Activated T-cell treated with anti-CD3 and anti-CD28 coated beads for 1 hour (primary cell): ENCODE measurements around the gene ACBD6.

ENCODE experiments used
- DNase-seq: peaks from one replicate; pipeline ENCODE4 v3.0.0-alpha.2; 2020; ENCODE audit warnings: low read depth

ACBD6 gene

GRCh38 chr1:180291004-180291403 lies 211.4 kb downstream of the ACBD6 start:
- DNase-seq, result no peak

DNA sequence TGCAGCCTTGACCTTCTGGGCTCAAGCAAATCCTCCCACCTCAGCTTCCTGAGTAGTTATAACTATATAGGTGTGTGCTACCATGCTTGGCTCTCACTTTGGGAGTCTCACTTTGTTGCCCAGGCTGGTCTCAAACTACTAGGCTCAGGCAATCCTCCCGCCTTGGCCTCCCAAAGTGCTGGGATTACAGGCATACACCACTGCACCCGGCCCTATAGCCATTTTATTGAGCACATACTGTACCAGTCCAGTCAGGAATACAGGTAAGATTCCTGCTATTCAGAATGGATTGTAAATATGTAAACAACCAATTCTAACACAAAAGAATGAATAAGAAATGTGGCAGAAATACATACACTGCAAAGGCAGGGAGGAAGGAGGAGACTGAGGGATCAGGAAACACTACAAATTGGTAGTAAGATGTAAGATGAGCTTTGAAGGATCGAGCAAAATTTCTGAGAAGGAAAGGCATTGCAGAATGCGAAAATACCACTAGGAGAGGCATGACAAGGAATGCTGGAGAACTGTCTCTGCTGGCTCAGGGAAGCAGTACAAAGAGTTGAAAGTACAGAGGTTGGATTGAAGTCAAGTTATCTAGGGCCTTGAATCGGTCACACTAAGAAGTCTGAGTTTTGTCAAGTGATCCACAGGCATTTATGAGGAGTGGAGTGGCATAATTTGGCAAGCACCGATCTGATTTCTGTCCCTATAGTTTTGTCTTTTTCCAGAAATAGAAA lies 211.9 kb downstream of the ACBD6 start:
- no peak for DNase-seq

GRCh38 chr1:180288940-180289339 lies 213.4 kb downstream of the ACBD6 start:
- no peak for DNase-seq

- no peak for DNase-seq
Observed at GRCh38 chr1:180287988-180288705, 214.2 kb downstream of the ACBD6 start.

DNA sequence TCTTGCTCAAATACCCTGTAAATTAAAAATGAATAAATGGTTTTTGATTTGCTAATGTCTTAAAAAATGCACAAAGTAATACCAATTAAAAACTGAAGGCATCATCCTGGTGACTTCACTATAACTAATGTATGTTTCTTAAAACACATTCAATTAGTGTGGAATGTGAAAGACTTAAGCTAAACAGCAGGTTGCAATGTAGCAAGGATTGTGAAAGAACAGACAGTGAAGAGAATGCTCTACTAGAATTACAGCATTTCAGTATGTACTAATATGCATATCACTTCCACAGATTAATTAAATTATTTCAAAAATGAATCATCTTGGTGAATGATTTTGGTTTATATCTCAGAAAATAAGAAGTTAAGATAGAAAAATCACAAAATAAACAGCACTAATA lies 216.0 kb downstream of the ACBD6 start:
- DNase-seq, result no peak

- no peak for DNase-seq
Observed at GRCh38 chr1:180283098-180283497, 219.3 kb downstream of the ACBD6 start.

DNA sequence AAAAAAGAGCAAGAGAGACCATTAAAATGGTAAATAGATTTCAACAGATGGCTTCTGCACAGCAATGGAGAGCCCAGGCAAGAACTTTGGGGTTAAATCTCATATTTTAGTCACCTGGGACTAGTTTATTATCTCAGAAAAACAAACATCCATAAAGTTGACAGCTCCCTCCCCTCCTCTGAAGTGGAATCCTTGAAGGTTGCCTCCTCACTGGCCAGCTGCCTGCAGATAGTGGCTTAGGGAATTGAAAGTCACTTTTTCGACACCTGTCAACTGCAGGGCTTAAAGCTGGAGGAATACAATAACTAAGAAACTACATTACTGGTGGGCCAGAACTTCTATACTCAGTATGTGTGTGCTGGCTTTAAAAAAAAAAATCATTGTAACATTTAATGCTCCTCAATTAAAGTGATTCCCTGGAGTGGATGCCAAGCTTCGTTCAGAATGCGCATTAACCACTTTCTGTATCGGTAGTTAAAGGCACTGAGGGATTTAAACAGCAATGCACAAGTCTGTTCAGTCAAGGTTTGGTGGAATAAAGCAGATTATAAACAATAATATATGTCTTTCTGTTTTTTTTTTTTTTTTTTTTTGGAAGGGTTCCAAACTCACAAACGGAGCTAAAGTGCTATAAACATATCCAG lies 219.9 kb downstream of the ACBD6 start:
- DNase-seq, result no peak

DNA sequence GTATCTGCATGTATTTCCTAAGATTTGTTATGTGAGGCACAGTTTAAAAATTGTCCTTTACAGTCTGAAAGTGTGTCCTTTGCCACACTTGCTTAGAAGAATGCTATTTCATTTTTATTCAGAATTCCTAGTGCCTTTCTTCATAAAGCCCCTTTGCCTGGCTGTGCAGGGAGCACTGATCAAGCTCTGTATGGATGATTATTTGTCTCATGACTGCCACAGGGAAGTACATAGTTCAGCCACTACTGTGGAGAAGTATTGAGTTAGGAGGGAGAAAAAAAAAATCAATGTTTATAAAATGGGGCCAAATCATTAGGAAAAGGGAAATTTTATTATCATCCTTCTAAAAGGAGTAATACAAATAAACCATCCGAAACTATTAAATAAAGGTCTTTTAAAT lies 220.9 kb downstream of the ACBD6 start:
- no peak for DNase-seq

- DNase-seq, result no peak
Observed at GRCh38 chr1:180280617-180281016, 221.8 kb downstream of the ACBD6 start.

- DNase-seq, result no peak
Observed at GRCh38 chr1:180279651-180280050, 222.7 kb downstream of the ACBD6 start.

DNA sequence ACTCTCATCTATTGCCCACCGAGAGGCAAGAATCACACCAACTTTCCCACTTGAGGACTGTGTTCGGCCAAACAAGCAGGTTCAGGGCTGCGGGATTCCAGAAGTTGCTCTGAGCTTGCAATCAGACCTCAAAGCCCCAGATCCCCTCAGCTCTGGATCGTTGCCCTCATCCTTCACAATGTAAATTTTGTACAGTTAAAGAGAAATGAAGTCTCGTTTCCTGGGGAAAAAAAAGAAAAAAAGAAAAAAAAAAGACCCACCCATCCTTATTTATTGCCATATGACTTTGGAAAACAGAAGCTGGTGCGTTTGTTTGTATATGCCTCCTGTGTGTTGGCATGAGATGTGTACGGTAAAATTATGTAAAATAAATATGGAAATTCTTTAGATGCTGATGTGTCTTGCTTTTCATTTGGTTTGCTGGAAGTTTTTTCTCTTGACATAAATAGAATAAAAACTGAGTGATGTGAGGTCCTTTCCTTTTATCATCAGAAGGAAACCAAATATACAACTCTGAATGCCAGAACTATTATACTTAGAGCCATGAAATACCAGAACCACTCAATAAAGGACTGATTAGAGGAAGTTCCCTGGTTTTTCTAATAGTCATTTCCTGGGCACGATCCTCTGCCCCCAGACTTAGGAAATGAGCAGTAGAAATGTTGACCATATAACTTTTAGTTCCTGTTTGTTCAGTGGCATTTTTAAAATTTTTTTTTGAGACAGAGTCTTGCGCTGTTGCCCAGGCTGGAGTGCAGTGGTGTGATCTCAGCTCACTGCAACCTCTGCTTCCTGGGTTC lies 223.6 kb downstream of the ACBD6 start:
- DNase-seq, result no peak

DNA sequence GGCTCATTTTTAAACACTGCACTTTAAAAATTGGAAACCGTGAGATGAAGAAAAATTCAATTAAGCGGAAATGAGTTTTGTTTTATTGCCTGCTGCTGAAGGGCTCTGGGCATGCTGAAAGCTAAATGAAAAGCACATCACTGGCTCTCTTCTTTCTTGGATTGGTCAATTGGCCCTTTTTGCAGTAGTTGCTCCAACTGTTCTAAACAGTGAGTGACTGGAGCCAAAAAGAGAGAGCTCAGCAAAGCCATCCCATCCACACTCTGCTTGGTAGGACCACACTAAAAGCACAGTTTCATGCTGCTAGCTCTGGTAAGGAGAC lies 224.2 kb downstream of the ACBD6 start:
- DNase-seq, result no peak

- no peak for DNase-seq
Observed at GRCh38 chr1:180277476-180278193, 224.7 kb downstream of the ACBD6 start.

- no peak for DNase-seq
Observed at GRCh38 chr1:180275726-180276125, 226.7 kb downstream of the ACBD6 start.

DNA sequence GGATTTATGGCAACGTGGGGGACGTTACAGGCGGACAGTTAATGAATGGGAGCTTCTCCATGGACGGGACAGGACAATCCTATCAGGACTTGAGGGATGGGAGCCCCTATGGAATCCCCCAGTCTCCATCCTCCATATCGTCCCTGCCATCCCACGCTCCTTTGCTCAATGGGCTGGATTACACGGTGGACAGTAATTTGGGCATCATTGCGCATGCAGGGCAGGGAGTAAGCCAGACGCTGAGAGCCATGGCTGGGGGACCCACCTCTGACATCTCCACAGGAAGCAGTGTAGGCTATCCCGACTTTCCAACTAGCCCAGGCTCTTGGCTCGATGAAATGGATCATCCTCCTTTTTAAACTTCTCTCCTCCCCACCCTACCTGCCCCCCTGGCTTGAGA lies 228.2 kb downstream of the ACBD6 start:
- DNase-seq, result no peak

GRCh38 chr1:180273066-180273465 lies 229.3 kb downstream of the ACBD6 start:
- DNase-seq, result no peak

DNA sequence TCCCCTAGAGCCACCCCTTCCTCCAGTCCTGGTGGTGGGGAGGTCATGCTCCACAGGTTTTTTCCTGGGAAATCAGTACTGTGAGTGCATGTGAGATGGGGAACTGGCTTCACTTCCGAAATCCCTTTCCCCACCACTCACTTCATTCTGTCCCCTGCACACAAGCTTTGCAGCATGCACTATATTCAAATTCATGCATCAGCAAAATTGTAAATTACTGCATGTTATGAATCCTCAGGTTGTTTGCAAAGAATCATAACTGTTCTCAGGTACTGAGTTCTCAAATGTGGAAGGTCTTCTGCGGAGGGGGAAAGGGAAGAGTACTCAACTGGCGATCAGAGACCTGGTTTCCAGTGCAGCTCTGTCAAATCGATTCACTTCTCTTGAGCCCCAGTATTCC lies 230.0 kb downstream of the ACBD6 start:
- DNase-seq, result no peak

GRCh38 chr1:180271272-180272255 lies 230.8 kb downstream of the ACBD6 start:
- no peak for DNase-seq

DNA sequence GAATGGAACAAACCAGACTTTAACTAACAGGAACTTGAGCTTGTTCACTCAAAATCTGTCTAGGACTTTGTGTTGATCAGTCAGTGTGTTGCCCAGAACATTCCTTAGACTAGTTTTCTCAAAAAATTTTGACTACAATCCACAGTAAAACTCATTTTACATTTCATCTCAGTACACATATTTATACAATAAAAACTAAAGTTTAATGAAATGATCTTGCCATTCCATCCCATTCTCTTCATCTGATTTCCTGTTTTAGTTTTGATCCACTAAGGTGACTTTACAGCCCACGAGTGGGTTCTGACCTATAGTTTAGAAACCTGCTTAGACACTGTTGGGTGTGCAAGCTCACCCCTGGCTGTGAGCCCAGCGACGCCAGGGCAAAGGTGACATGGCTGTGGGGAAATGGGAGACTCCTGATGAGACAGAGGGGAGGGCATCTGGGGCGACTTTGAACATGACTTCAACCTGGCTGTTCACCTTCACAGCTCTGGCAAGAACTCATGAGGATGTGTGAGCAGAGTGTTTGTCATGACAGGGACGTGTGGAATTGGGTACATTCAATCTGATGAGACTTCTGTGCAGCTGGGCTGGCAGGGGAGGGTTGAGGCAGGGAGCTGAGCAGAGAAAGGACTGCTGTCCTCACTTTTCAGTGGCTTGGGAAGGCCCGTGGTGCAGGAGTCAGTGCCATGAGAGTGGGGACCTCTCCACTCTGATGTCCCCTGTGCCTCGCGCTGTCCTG lies 231.7 kb downstream of the ACBD6 start:
- no peak for DNase-seq
